Thoracic aorta (tissue), 2 donors: Measurements from ENCODE around the gene FTO. TPM values are rescaled to one million over a fixed set of nuclear protein-coding genes. Genes with fewer than 3 reads are reported as not detected.

Experiments
- ATAC-seq: fragments of 150-250 bp; one replicate; pipeline ENCODE4 v1.8.0; 2017; ENCODE audit warnings: low read depth; ENCODE audit not compliant: insufficient number of reproducible peaks, low FRiP score
- DNase-seq: peaks from one replicate; pipeline ENCODE4 v3.0.0-alpha.2; 2020; ENCODE audit warnings: low spot score
- H3K27ac ChIP-seq, 2 donors: fragments of 200-600 bp; sonication (generic); 1 replicate in 1 of 2; 2 replicates in 1 of 2; pipeline ENCODE4 v1.5.1; 2016; ENCODE audit warnings: mild to moderate bottlenecking in 2 of 2, moderate library complexity in 2 of 2
- H3K27me3 ChIP-seq: fragments of 200-600 bp; sonication (generic); replicated peaks from 2 replicates; pipeline ENCODE4 v1.6.0; 2016; ENCODE audit warnings: mild to moderate bottlenecking; ENCODE audit not compliant: insufficient read depth
- H3K36me3 ChIP-seq: fragments of 200-600 bp; sonication (generic); one replicate; pipeline ENCODE4 v1.5.1; 2016
- H3K4me1 ChIP-seq, 2 donors: fragments of 200-600 bp; sonication (generic); 1 replicate in 1 of 2; 2 replicates in 1 of 2; pipeline versions ENCODE4 v1.5.1 to v1.6.0; 2016; ENCODE audit warnings: low read depth in 2 of 2, mild to moderate bottlenecking in 1 of 2; ENCODE audit not compliant: control insufficient read depth in 1 of 2
- H3K4me3 ChIP-seq: fragments of 200-600 bp; sonication (generic); 2 replicates; pipeline ENCODE4 v1.5.1; 2016; ENCODE audit warnings: mild to moderate bottlenecking
- H3K9me3 ChIP-seq: fragments of 200-600 bp; sonication (generic); 2 replicates; pipeline ENCODE4 v1.5.1; 2016
- CTCF ChIP-seq: fragments of 200-600 bp; sonication (generic); IDR thresholded peaks from one replicate; pipeline ENCODE4 v1.5.1; 2019; ENCODE audit warnings: antibody characterized with exemption
- total RNA-seq, 2 donors: library from RNA; depleted of rRNA; stranded (reverse); fragments of >200 nt; gene quantifications; one replicate each; pipeline versions ENCODE4 v1.1.0 to v1.2.3, GENCODE V29; 2016

Gene FTO
- total RNA-seq, 2 donors from 2014 or later, result 99.6 to 103 TPM

GRCh38 chr16:53995378-53995777 is 291.4 kb downstream of the FTO start:
- Histone ChIP-seq H3K36me3 (no peaks in the 10 kb centered on the region), H3K9me3 (no peaks in the 10 kb centered on the region), H3K27me3 (no peaks in the 10 kb centered on the region), H3K4me1 (peaks cover 0 to 13% of the 10 kb centered on the region in 2 donors), H3K4me3 (no peak overlapping the region), H3K27ac (no peak overlapping the region)
- ATAC-seq, result no peak
- no peak for TF ChIP-seq CTCF
- DNase-seq, result no peak

GRCh38 chr16:53996961-53997360 is 293.0 kb downstream of the FTO start:
- Histone ChIP-seq H3K36me3 (peaks cover 2% of the 10 kb centered on the region), H3K4me1 (peaks cover 0 to 11% of the 10 kb centered on the region in 2 donors), H3K27me3 (no peaks in the 10 kb centered on the region), H3K27ac (no peak overlapping the region), H3K9me3 (no peaks in the 10 kb centered on the region), H3K4me3 (no peak overlapping the region)
- ATAC-seq (no peak), DNase-seq (no peak)
- no peak for TF ChIP-seq CTCF

DNA sequence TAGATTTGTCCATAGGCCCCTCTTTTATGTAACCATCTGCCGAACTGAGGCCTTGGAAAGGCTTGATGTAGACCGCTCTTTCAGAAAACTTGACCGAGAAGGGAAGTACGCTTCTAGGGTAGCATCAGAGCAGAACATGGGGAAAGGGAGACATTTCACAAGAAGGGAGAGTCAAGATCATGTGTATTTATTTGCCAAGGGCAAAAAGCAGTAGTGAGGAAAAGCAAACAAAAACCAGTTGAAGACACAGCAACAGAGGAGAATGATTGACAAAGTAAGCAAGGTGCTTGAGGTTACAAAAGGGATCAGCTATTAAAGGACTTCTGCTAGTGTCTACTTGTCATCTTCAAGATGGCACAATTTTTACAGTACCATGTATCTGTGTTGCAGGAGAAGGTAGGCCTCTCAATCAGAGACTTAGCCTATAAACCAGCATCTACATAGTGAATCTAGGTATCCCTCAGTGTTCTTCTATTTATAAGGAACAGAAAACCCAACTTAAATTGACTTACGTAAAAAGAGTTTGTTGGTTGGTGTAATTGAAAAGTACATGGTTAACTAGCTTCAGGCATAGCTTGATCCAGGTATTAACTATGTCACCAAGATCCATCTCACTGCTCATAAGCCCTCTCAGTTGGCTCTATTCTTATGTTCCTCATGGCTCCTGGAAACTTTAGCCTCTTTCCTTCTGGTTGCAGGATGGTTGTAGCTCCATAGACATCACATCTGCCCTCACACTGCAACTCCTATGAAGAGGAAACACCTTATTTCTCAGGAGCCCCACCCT is 294.3 kb downstream of the FTO start:
- DNase-seq (no peak), ATAC-seq (no peak)
- Histone ChIP-seq H3K4me3 (no peak overlapping the region), H3K36me3 (peaks cover 2% of the 10 kb centered on the region), H3K27me3 (no peaks in the 10 kb centered on the region), H3K9me3 (no peaks in the 10 kb centered on the region), H3K27ac (no peak overlapping the region), H3K4me1 (peaks cover 0 to 11% of the 10 kb centered on the region in 2 donors)
- TF ChIP-seq CTCF, result no peak

GRCh38 chr16:53998966-53999522 is 295.1 kb downstream of the FTO start:
- no peak for ATAC-seq
- H3K4me1 ChIP-seq, result peaks cover 0 to 11% of the 10 kb centered on the region in 2 donors
- no peaks in the 10 kb centered on the region for H3K27me3 ChIP-seq
- no peak for DNase-seq
- H3K36me3 ChIP-seq, result peaks cover 2% of the 10 kb centered on the region
- H3K4me3 ChIP-seq, result no peak overlapping the region
- H3K27ac ChIP-seq, result no peak overlapping the region
- no peak for TF ChIP-seq CTCF
- H3K9me3 ChIP-seq, result no peaks in the 10 kb centered on the region

- ATAC-seq (no peak), DNase-seq (no peak)
- Histone ChIP-seq H3K9me3 (no peaks in the 10 kb centered on the region), H3K4me3 (no peak overlapping the region), H3K36me3 (peaks cover 2% of the 10 kb centered on the region), H3K27me3 (no peaks in the 10 kb centered on the region), H3K4me1 (peaks cover 0 to 11% of the 10 kb centered on the region in 2 donors), H3K27ac (no peak overlapping the region)
- TF ChIP-seq CTCF, result no peak
Measured at GRCh38 chr16:53999841-54000240, 295.9 kb downstream of the FTO start.
